Prostate gland (tissue), 2 donors: Measurements from ENCODE around the gene CERS6.

ENCODE experiments used
- CTCF ChIP-seq, 4 experiments: fragments of 200-600 bp in 2 of 4; fragments of 450-650 bp in 2 of 4; sonication (generic) in 2 of 4; IDR thresholded peaks; 1 replicate in 3 of 4; 2 replicates in 1 of 4; pipeline ENCODE4 v1.5.1; 2016 to 2019; ENCODE audit warnings: antibody characterized with exemption in 4 of 4, mild to moderate bottlenecking in 2 of 4, moderate library complexity in 2 of 4
- POLR2A ChIP-seq: fragments of 450-650 bp; IDR thresholded peaks from one replicate; pipeline ENCODE4 v1.6.1; 2016; ENCODE audit warnings: antibody characterized with exemption, mild to moderate bottlenecking
- POLR2AphosphoS5 ChIP-seq: sonication (generic); formaldehyde crosslinking; IDR thresholded peaks from one replicate; pipeline ENCODE4 v1.6.1; 2017; ENCODE audit warnings: antibody characterized with exemption

GRCh38 chr2:168622559-168622958 is 166.5 kb downstream of the CERS6 start:
- TF ChIP-seq POLR2A (no peak), CTCF (IDR thresholded peaks at IDR 0.05) (no peak), POLR2AphosphoS5 (no peak)
